ENCODE results near the gene TMEM220. TPM values are rescaled to one million over a fixed set of nuclear protein-coding genes. Genes with fewer than 3 reads are reported as not detected.

The TMEM220 gene
- polyA plus RNA-seq, 1 of the 3 experiments (the other 2 are of a cell fraction): 2.7 TPM

GRCh38 chr17:10702574-10702973, 27.2 kb downstream of the TMEM220 start:
- Histone ChIP-seq H3K9me2 (no peaks in the 10 kb centered on the region), H3K27ac (ENCODE audit: low read depth in 2 of 2, low read length in 1 of 2) (no peak overlapping the region), H3K4me1 (ENCODE audit: control insufficient read depth in 1 of 2, insufficient read depth in 2 of 2, low read depth in 1 of 2, low read length in 1 of 2) (peaks cover 0 to 4% of the 10 kb centered on the region in 2 experiments; a peak in 2 of 4 replicates), H3K4me2 (no peak overlapping the region), H3K4me3 (ENCODE audit: low read depth in 2 of 2, low read length in 1 of 2) (no peak overlapping the region), H4K20me1 (ENCODE audit: insufficient read depth) (no peaks in the 10 kb centered on the region), H2AFZ (ENCODE audit: low read depth) (no peak overlapping the region), H3K36me3 (replicated peaks in 1 of 2; ENCODE audit: control insufficient read depth in 1 of 2, insufficient read depth in 2 of 2, low read length in 1 of 2) (peaks cover 23 to 30% of the 10 kb centered on the region in 2 experiments), H3K79me2 (ENCODE audit: insufficient read depth) (peaks cover 57% of the 10 kb centered on the region), H3K9me3 (no peaks in the 10 kb centered on the region), H3K9ac (no peak overlapping the region), H3F3A (replicated peaks; ENCODE audit: insufficient read depth) (peaks cover 7% of the 10 kb centered on the region), H3K27me3 (ENCODE audit: insufficient read depth) (no peaks in the 10 kb centered on the region)
- 86% methylated on average over 2 of the region's 2 CpGs for WGBS (ENCODE audit: low lambda C conversion rate)
- DNase-seq: no peak
- no peak for TF ChIP-seq CHD2 (IDR thresholded peaks at IDR 0.05; ENCODE audit: low read length, partially characterized antibody)
- TF ChIP-seq USF2 (IDR thresholded peaks at IDR 0.05; ENCODE audit: borderline replicate concordance, low read depth, low read length): no peak
- TF ChIP-seq TAF1 (IDR thresholded peaks at IDR 0.05; ENCODE audit: borderline replicate concordance, low read depth, low read length): no peak
- TF ChIP-seq NRF1 (IDR thresholded peaks at IDR 0.05; ENCODE audit: low read depth, low read length): no peak
- no peak for TF ChIP-seq CTCF (IDR thresholded peaks at IDR 0.05)
- no peak for TF ChIP-seq RCOR1 (IDR thresholded peaks at IDR 0.05; ENCODE audit: low read length)
- no peak for TF ChIP-seq MXI1 (IDR thresholded peaks at IDR 0.05; ENCODE audit: low read depth, low read length)
- TF ChIP-seq GATA2 (CRISPR knock-in tag; IDR thresholded peaks at IDR 0.05): no peak
- ChIA-PET CTCF (interaction anchor here (0.6 to 2.5 kb wide), 2 partner anchors 56 to 524 kb away, joined by 3 to 8 read pairs; no protein-coding TSS in a partner anchor), POLR2A (no interaction called here)

GRCh38 chr17:10699856-10700255, 30.0 kb downstream of the TMEM220 start:
- Histone ChIP-seq H4K20me1 (ENCODE audit: insufficient read depth) (no peaks in the 10 kb centered on the region), H2AFZ (ENCODE audit: low read depth) (no peak overlapping the region), H3K9ac (no peak overlapping the region), H3K36me3 (replicated peaks in 1 of 2; ENCODE audit: control insufficient read depth in 1 of 2, insufficient read depth in 2 of 2, low read length in 1 of 2) (peaks cover 12% of the 10 kb centered on the region in 2 experiments), H3K9me2 (no peaks in the 10 kb centered on the region), H3K4me2 (no peak overlapping the region), H3K9me3 (no peaks in the 10 kb centered on the region), H3K79me2 (ENCODE audit: insufficient read depth) (peaks cover 81% of the 10 kb centered on the region), H3K4me3 (ENCODE audit: low read depth in 2 of 2, low read length in 1 of 2) (no peak overlapping the region), H3K27me3 (ENCODE audit: insufficient read depth) (no peaks in the 10 kb centered on the region), H3K4me1 (ENCODE audit: control insufficient read depth in 1 of 2, insufficient read depth in 2 of 2, low read depth in 1 of 2, low read length in 1 of 2) (peaks cover 7 to 11% of the 10 kb centered on the region in 2 experiments; a peak in 3 of 4 replicates), H3K27ac (ENCODE audit: low read depth in 2 of 2, low read length in 1 of 2) (no peak overlapping the region), H3F3A (replicated peaks; ENCODE audit: insufficient read depth) (peaks cover 7% of the 10 kb centered on the region)
- WGBS (ENCODE audit: low lambda C conversion rate): 95% methylated on average over 1 of the region's 1 CpG
- ChIA-PET POLR2A (no interaction called here), CTCF (no interaction called here)
- no peak for DNase-seq
- TF ChIP-seq USF2 (IDR thresholded peaks at IDR 0.05; ENCODE audit: borderline replicate concordance, low read depth, low read length): no peak
- TF ChIP-seq RAD21 (IDR thresholded peaks at IDR 0.05; ENCODE audit: low read length): no peak
- TF ChIP-seq NFIC (IDR thresholded peaks at IDR 0.05; ENCODE audit: borderline replicate concordance): no peak
- no peak for TF ChIP-seq CTCF (IDR thresholded peaks at IDR 0.05)
- TF ChIP-seq ELF1 (IDR thresholded peaks at IDR 0.05): no peak
- TF ChIP-seq RFX5 (IDR thresholded peaks at IDR 0.05; ENCODE audit: low read length): no peak
- TF ChIP-seq EP300 (IDR thresholded peaks at IDR 0.05; ENCODE audit: borderline replicate concordance in 1 of 2, low read depth in 1 of 2, low read length in 1 of 2): no peak
- no peak for TF ChIP-seq POLR2AphosphoS5 (IDR thresholded peaks at IDR 0.05; ENCODE audit: low read depth, low read length)
- TF ChIP-seq IRF3 (IDR thresholded peaks at IDR 0.05; ENCODE audit: low read depth, low read length): no peak
- no peak for TF ChIP-seq MAX (IDR thresholded peaks at IDR 0.05; ENCODE audit: low read depth)
- no peak for TF ChIP-seq GATA2 (CRISPR knock-in tag; IDR thresholded peaks at IDR 0.05)
- no peak for TF ChIP-seq TAF1 (IDR thresholded peaks at IDR 0.05; ENCODE audit: borderline replicate concordance, low read depth, low read length)
- no peak for TF ChIP-seq MEF2A (IDR thresholded peaks at IDR 0.05; ENCODE audit: borderline replicate concordance, low read depth)

Data from SK-N-SH (cell line).